VCaP (cell line): ENCODE results near the gene MRC1.
A peak's percentile ranks its signal among the peaks of the same experiment; 100 is the strongest.

Experiments
- H3K27ac ChIP-seq: fragments of 450-650 bp; 2 replicates; pipeline ENCODE4 v1.5.1; 2017
- CTCF ChIP-seq: fragments of 450-650 bp; conservative IDR thresholded peaks from 2 replicates; pipeline ENCODE4 v1.5.1; 2017; ENCODE audit warnings: mild to moderate bottlenecking, moderate library complexity

Gene MRC1

GRCh38 chr10:17905491-17905890 lies 96.3 kb downstream of the MRC1 start:
- TF ChIP-seq CTCF: no peak
- no peak overlapping the region for H3K27ac ChIP-seq

- no peak overlapping the region for H3K27ac ChIP-seq
- TF ChIP-seq CTCF: no peak
These were observed 96.9 kb downstream of the MRC1 start for GRCh38 chr10:17906002-17906401.

GRCh38 chr10:17907641-17908040 lies 98.5 kb downstream of the MRC1 start:
- TF ChIP-seq CTCF: no peak

GRCh38 chr10:17910125-17910789 lies 101.1 kb downstream of the MRC1 start:
- peak; percentile 81 for TF ChIP-seq CTCF
- H3K27ac ChIP-seq: no peak overlapping the region

More at GRCh38 chr10:17907641-17908040, 98.5 kb downstream of the MRC1 start:
- H3K27ac ChIP-seq: no peak overlapping the region

GRCh38 chr10:17912754-17913153 lies 103.6 kb downstream of the MRC1 start:
- TF ChIP-seq CTCF: no peak
- H3K27ac ChIP-seq: no peak overlapping the region

GRCh38 chr10:17913604-17914003 lies 104.5 kb downstream of the MRC1 start:
- H3K27ac ChIP-seq: no peak overlapping the region
- TF ChIP-seq CTCF: no peak

GRCh38 chr10:17914169-17915045 lies 105.3 kb downstream of the MRC1 start:
- H3K27ac ChIP-seq: no peak overlapping the region
- TF ChIP-seq CTCF: no peak
